ENCODE measurements around the gene BCL11B.

Gene BCL11B

GRCh38 chr14:99252940-99253868, 18.8 kb downstream of the BCL11B start:
- ATAC-seq = peak; percentile 39 to 53

- ATAC-seq = no peak
Measured at GRCh38 chr14:99252443-99252939, 19.5 kb downstream of the BCL11B start.

GRCh38 chr14:99251721-99252120, 20.3 kb downstream of the BCL11B start:
- no peak for ATAC-seq

- no peak for ATAC-seq
Measured at GRCh38 chr14:99250636-99251208, 21.3 kb downstream of the BCL11B start.

GRCh38 chr14:99249389-99249788, 22.6 kb downstream of the BCL11B start:
- ATAC-seq = peak; percentile 63 to 78

- ATAC-seq = peak; percentile 7 to 19
Measured at GRCh38 chr14:99248761-99249171, 23.2 kb downstream of the BCL11B start.

- ATAC-seq = no peak
Measured at GRCh38 chr14:99247772-99248171, 24.2 kb downstream of the BCL11B start.

- no peak for ATAC-seq
Measured at GRCh38 chr14:99247101-99247729, 24.8 kb downstream of the BCL11B start.

GRCh38 chr14:99246536-99247097, 25.4 kb downstream of the BCL11B start:
- ATAC-seq = no peak

- ATAC-seq = no peak
Measured at GRCh38 chr14:99245564-99246511, 26.2 kb downstream of the BCL11B start.

GRCh38 chr14:99244941-99245563, 26.9 kb downstream of the BCL11B start:
- no peak for ATAC-seq

- no peak for ATAC-seq
Measured at GRCh38 chr14:99244367-99244901, 27.6 kb downstream of the BCL11B start.

GRCh38 chr14:99242816-99243721, 28.9 kb downstream of the BCL11B start:
- ATAC-seq = peak in 1 of 2 donors; percentile 34

GRCh38 chr14:99242238-99242637, 29.8 kb downstream of the BCL11B start:
- no peak for ATAC-seq

- peak; percentile 43 to 54 for ATAC-seq
Measured at GRCh38 chr14:99241325-99242010, 30.5 kb downstream of the BCL11B start.

GRCh38 chr14:99240627-99241324, 31.2 kb downstream of the BCL11B start:
- peak in 1 of 2 donors; percentile 12 for ATAC-seq

GRCh38 chr14:99239661-99240092, 32.3 kb downstream of the BCL11B start:
- ATAC-seq = no peak

- ATAC-seq = no peak
Measured at GRCh38 chr14:99238216-99238615, 33.8 kb downstream of the BCL11B start.

GRCh38 chr14:99237288-99237687, 34.7 kb downstream of the BCL11B start:
- ATAC-seq = peak; percentile 9 to 11

Measured in activated CD4-positive, CD25-positive, alpha-beta regulatory T cell treated with anti-CD3 and anti-CD28 coated beads, Interleukin-2, amount 50 U/mL, for 24 hours (primary cell).